Testis (tissue), 3 donors: Measurements from ENCODE around the gene NRXN3. TPM values are rescaled to one million over a fixed set of nuclear protein-coding genes. Genes with fewer than 3 reads are reported as not detected.

Experiments used
- DNase-seq: peaks from one replicate; pipeline ENCODE4 v3.0.0-alpha.2; 2019
- H3K27ac ChIP-seq, 2 donors: fragments of 200-600 bp; sonication (generic); one replicate each; pipeline ENCODE4 v1.5.1; 2019
- H3K27me3 ChIP-seq: fragments of 200-600 bp; sonication (generic); one replicate; pipeline ENCODE4 v1.5.1; 2019
- H3K36me3 ChIP-seq: fragments of 200-600 bp; sonication (generic); one replicate; pipeline ENCODE4 v1.5.1; 2017; ENCODE audit warnings: low read depth; ENCODE audit errors: missing control alignments
- H3K4me1 ChIP-seq: fragments of 200-600 bp; sonication (generic); one replicate; pipeline ENCODE4 v1.5.1; 2019
- H3K4me3 ChIP-seq, 2 donors: fragments of 200-600 bp; sonication (generic); one replicate each; pipeline ENCODE4 v1.5.1; 2017 to 2019
- H3K9me3 ChIP-seq: fragments of 200-600 bp; sonication (generic); one replicate; pipeline ENCODE4 v1.5.1; 2017
- POLR2A ChIP-seq: fragments of 450-650 bp; IDR thresholded peaks from one replicate; pipeline ENCODE4 v1.6.1; 2017; ENCODE audit warnings: antibody characterized with exemption, mild to moderate bottlenecking, moderate library complexity
- WGBS, 2 donors: methylation state at CpG; one replicate each; pipeline ENCODE4 v1.1.5; 2018; 5-methylcytosine and 5-hydroxymethylcytosine counted together
- intact Hi-C: fragments of 100-400 bp; cut with DNase I; formaldehyde crosslinking; loops from one replicate; pipeline ENCODE4 v1.15.1; 2023; ENCODE audit warnings: low total_unique reads
- polyA plus RNA-seq: library from polyadenylated mRNA; stranded (reverse); fragments of 350-450 nt; fragmentation: Illumina TruSeq; extraction: RNeasy Lipid Tissue Mini Kit (QIAGEN cat#74804); gene quantifications from one replicate; pipeline ENCODE4 v1.2.3, GENCODE V29; 2014; ENCODE audit warnings: low read depth, low replicate concordance; ENCODE audit not compliant: insufficient read depth
- total RNA-seq, 2 donors: library from RNA; depleted of rRNA; stranded (reverse); fragments of >200 nt; gene quantifications; one replicate each; pipeline ENCODE4 v1.2.3, GENCODE V29; 2016
- TF ChIP-seq, protein P1 (sequence below), 3 experiments: fragments of 450-650 bp in 2 of 3; fragments of 200-600 bp in 1 of 3; sonication (generic) in 1 of 3; IDR thresholded peaks; one replicate each; pipeline ENCODE4 v1.5.1; 2016 to 2019; ENCODE audit warnings: antibody characterized with exemption in 3 of 3, mild to moderate bottlenecking in 2 of 3, moderate library complexity in 1 of 3

NRXN3 gene
- total and polyA plus RNA-seq, 3 donors from 2014 or later, result 3.5 to 8.0 (median 3.9) TPM

DNA sequence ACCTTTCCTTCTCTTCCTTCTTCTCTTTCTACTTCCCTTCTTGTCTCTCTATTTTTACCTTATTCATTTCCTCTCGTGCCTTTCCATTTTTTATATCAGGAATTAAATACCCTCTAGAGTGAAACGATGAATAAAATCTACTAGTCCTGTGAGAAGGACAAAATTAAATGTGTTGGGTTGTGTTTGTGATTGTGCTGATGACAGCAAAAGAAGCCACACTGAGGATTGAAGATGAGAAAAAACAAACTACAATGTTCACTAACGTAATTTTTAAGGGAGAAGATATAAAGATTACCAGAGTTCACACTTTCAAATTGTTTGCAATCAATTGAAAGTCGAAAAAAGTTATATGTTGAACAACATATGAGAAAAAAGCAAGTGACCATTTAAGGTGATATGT lies 1029.0 kb downstream of the NRXN3 start:
- WGBS, 2 donors, result 75 to 78% methylated on average over 4 of the region's 4 CpGs
- intact Hi-C loops, result no loop called here
- no peaks in the 10 kb centered on the region for H3K36me3 ChIP-seq
- H3K9me3 ChIP-seq, result no peaks in the 10 kb centered on the region
- H3K4me1 ChIP-seq, result no peaks in the 10 kb centered on the region
- no peak for DNase-seq
- no peak overlapping the region for H3K4me3 ChIP-seq
- H3K27ac ChIP-seq, result no peak overlapping the region
- TF ChIP-seq, protein P1, sequence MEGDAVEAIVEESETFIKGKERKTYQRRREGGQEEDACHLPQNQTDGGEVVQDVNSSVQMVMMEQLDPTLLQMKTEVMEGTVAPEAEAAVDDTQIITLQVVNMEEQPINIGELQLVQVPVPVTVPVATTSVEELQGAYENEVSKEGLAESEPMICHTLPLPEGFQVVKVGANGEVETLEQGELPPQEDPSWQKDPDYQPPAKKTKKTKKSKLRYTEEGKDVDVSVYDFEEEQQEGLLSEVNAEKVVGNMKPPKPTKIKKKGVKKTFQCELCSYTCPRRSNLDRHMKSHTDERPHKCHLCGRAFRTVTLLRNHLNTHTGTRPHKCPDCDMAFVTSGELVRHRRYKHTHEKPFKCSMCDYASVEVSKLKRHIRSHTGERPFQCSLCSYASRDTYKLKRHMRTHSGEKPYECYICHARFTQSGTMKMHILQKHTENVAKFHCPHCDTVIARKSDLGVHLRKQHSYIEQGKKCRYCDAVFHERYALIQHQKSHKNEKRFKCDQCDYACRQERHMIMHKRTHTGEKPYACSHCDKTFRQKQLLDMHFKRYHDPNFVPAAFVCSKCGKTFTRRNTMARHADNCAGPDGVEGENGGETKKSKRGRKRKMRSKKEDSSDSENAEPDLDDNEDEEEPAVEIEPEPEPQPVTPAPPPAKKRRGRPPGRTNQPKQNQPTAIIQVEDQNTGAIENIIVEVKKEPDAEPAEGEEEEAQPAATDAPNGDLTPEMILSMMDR (IDR thresholded peaks at IDR 0.05), result no peak
- no peak for TF ChIP-seq POLR2A
- no peaks in the 10 kb centered on the region for H3K27me3 ChIP-seq

DNA sequence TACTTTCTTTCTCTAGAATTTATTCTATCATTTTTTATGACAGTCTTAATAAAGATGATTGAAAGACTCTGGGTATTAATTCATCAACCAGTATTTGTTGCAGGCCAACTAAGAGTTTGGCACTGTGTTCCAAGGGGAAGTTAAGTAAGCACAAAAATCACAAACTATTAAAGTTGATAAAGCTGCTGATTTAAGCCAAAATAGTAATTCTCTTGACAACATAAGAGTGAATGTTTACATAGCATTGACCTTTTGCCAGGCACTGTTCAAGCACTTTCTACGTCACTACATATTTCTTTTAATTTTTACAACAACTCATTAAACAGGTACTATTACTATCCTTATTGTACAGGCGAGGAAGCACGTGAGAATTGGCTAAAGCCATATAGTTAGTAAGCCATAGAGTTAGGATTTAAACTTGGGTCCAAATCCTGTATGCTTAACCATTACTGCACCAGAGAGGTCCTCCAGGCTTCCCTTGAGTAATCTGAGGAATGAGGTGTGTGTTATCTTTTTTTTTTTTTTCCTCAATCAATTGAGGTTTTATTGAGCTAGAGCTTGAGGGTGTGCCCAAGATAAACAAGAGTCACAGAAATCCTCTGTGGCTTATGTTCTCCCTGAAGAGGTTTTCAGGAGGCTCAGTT lies 1031.5 kb downstream of the NRXN3 start:
- H3K27me3 ChIP-seq, result no peaks in the 10 kb centered on the region
- 76 to 79% methylated on average over 3 of the region's 3 CpGs for WGBS, 2 donors
- no peak overlapping the region for H3K27ac ChIP-seq
- intact Hi-C loops, result no loop called here
- no peak overlapping the region for H3K4me3 ChIP-seq
- no peak for DNase-seq
- TF ChIP-seq, protein P1 (IDR thresholded peaks at IDR 0.05), result no peak
- no peak for TF ChIP-seq POLR2A
- no peaks in the 10 kb centered on the region for H3K36me3 ChIP-seq
- H3K4me1 ChIP-seq, result no peaks in the 10 kb centered on the region
- no peaks in the 10 kb centered on the region for H3K9me3 ChIP-seq

DNA sequence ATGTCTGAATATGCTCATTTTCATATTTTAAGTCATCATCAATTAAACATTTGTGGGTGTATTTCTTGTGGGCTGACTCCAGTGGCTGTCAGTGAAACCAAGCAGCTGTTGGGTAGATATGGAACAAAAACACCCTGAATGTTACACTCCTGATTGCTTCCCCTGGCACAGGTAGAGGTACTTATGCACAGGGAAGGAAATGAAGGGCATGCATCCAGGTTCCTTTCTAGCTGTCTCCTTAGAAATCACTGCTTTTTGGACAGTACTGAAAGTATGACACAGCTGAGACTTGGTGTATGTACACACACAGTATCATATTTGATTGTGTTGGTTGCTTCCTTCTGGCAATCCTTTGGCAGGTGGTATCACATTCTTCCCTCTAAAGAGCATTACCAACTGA lies 1034.4 kb downstream of the NRXN3 start:
- no peak overlapping the region for H3K27ac ChIP-seq
- no peak overlapping the region for H3K4me3 ChIP-seq
- intact Hi-C loops, result no loop called here
- DNase-seq, result no peak
- no peaks in the 10 kb centered on the region for H3K27me3 ChIP-seq
- H3K36me3 ChIP-seq, result no peaks in the 10 kb centered on the region
- no peaks in the 10 kb centered on the region for H3K4me1 ChIP-seq
- H3K9me3 ChIP-seq, result no peaks in the 10 kb centered on the region
- no peak for TF ChIP-seq POLR2A
- TF ChIP-seq, protein P1 (IDR thresholded peaks at IDR 0.05), result no peak

DNA sequence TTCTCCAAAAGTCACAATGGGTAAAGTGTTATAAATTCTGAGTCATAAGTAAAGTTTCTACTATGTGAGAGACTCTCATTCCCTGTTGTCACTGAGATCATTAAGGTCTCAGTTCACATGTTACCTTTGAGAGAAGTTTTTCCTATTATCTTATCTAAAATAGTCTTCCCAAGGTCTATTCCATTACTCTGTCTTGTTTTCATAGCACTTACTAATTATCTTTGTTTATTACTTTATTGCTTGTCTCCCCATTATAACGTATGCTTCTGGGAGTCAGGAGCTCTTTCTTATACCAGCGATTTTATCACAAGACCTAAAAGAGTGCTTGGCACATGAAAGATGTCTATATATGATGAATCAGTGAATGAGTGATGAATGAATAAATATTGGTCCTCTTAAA lies 1039.2 kb downstream of the NRXN3 start:
- intact Hi-C loops, result no loop called here
- Histone ChIP-seq H3K36me3 (no peaks in the 10 kb centered on the region), H3K4me3 (no peak overlapping the region), H3K9me3 (no peaks in the 10 kb centered on the region), H3K4me1 (no peaks in the 10 kb centered on the region), H3K27me3 (no peaks in the 10 kb centered on the region), H3K27ac (no peak overlapping the region)
- TF ChIP-seq, protein P1 (IDR thresholded peaks at IDR 0.05), result no peak
- no peak for TF ChIP-seq POLR2A
- DNase-seq, result no peak
- 40 to 66% methylated on average over 2 of the region's 2 CpGs for WGBS, 2 donors

DNA sequence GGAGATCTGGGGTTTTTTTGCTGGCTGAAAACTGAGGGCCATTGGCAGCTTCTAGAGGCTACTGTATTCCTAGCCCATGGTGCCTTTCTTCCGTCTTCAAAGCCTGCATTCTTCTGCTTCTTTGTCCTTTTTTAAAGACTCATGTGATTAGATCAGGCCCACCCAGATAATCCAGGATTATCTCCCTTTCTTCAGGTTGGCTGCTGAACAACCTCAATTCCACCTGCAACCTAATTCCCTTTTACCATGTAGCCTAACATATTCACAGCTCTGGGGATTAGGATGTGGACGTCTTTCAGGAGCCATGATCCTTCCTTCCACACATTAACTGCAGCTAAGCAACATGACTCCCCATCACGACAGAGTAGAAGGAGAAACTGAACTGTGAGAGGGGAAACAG lies 1055.6 kb downstream of the NRXN3 start:
- H3K27me3 ChIP-seq, result no peaks in the 10 kb centered on the region
- H3K36me3 ChIP-seq, result no peaks in the 10 kb centered on the region
- no peak overlapping the region for H3K4me3 ChIP-seq
- no peaks in the 10 kb centered on the region for H3K9me3 ChIP-seq
- TF ChIP-seq, protein P1 (IDR thresholded peaks at IDR 0.05), result no peak
- no peak for TF ChIP-seq POLR2A
- no peak for DNase-seq
- H3K4me1 ChIP-seq, result no peaks in the 10 kb centered on the region
- 76 to 89% methylated on average over 3 of the region's 3 CpGs for WGBS, 2 donors
- intact Hi-C loops, result no loop called here
- H3K27ac ChIP-seq, result no peak overlapping the region
